DMS114 treated with DMSO at 0.1 percent for 48 hours (cell line): ENCODE results near the gene CAMKMT.
"Not testable (repeated sequence)": the region's sequence is repeated elsewhere in the genome, so short reads cannot be mapped to it uniquely, and the experiment has no call there.

Experiments used
- DNase-seq: peaks from one replicate; lab custom pipeline; 2025; ENCODE audit not compliant: unreplicated experiment; lab: John Stamatoyannopoulos, UW

Gene CAMKMT

GRCh38 chr2:44580875-44581515 lies 219.2 kb downstream of the CAMKMT start:
- no peak for DNase-seq

GRCh38 chr2:44582363-44583008 lies 220.7 kb downstream of the CAMKMT start:
- no peak for DNase-seq

GRCh38 chr2:44595615-44596014 lies 233.9 kb downstream of the CAMKMT start:
- not testable (repeated sequence) for DNase-seq

DNA sequence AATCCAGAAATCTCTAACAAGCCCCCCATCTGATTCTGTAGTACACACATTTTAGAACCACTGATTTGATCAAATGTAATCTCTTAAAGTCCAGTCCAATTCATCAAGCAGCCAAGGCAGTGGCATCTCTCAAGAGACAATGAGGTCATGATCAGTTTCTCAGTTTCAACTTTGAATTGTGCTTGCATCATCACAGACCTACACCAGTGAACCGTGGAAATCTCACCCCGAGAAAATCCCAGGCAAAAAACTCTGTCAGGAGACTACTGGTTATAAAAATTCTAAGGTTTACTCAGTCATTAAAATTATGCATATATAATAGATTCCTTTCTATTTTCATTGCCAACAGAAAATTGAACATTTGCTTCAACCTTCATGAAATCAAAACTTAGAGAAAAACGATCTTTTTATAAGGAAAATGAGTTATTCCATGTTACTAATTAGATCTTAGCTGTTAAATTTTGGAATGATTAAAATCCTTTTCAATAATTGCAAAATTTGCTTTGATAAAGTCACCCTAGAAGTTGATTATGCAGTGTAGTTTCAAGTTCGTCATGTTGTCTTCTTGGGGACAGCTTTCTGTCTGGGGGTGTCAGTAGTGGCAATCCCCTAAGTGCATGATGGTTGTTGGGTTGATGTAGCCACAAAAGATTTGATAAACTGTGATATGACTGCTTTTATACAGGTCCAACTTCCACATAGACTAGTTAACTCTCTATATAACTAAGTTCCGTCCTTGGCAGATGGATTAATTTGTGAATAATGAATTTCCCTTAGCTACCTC lies 235.0 kb downstream of the CAMKMT start:
- no peak for DNase-seq

DNA sequence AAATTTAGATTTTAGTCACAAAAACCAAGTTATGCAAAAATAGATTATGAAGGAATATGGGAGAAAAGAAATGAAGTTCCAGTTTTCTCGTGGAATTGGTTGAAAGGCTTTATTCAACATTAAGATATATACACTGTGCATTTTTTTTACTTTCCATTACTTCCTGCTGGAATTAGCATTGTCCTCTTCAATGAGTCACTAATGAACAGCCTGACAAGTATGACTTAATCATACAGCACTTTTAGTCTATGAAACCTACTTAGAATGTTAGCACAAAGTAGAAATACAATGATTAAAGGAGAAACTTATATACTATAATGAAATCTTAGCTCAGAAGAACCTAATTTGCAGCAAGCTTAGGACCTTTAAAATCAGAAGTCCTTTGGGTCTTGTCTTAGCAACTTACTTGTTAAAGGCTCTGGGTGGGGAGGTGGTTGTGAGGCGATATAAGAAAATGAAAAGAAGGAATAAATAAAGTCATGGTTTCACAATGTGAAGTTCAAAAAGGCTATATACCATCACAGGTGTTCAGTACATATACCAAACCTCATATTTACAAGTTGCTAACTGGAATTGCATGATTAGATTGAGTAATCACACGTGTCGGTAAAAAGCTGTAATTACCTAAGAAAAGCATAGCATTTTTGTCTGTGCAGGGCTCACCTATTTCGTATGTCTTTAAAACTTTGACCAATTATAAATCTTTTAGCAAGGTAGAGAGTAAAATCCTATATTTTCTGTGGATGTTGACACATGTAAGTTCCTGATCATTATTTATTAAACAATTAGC lies 236.8 kb downstream of the CAMKMT start:
- DNase-seq = no peak

- no peak for DNase-seq
Observed at GRCh38 chr2:44599130-44599529, 237.4 kb downstream of the CAMKMT start.

- DNase-seq = no peak
Observed at GRCh38 chr2:44602446-44602845, 240.7 kb downstream of the CAMKMT start.

- no peak for DNase-seq
Observed at GRCh38 chr2:44605511-44605910, 243.8 kb downstream of the CAMKMT start.

GRCh38 chr2:44612276-44612675 lies 250.5 kb downstream of the CAMKMT start:
- no peak for DNase-seq

DNA sequence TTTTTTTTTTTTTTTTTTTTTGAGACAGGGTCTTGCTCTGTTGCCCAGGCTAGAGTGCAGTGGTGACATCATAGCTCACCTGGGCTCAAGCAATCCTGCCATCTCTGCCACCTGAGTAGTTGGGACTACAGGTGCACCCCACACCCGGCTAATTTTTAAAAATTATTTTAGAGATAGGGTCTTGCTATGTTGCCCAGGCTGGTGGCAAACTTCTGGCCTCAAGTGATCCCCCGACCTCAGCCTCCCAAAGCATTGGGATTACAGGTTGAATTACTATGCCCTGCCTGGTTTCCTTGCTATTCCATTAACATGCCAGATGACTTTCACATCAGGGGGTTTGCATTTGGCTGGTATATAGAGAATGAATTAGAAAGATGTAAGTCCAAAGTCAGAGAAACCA lies 253.2 kb downstream of the CAMKMT start:
- DNase-seq = no peak

DNA sequence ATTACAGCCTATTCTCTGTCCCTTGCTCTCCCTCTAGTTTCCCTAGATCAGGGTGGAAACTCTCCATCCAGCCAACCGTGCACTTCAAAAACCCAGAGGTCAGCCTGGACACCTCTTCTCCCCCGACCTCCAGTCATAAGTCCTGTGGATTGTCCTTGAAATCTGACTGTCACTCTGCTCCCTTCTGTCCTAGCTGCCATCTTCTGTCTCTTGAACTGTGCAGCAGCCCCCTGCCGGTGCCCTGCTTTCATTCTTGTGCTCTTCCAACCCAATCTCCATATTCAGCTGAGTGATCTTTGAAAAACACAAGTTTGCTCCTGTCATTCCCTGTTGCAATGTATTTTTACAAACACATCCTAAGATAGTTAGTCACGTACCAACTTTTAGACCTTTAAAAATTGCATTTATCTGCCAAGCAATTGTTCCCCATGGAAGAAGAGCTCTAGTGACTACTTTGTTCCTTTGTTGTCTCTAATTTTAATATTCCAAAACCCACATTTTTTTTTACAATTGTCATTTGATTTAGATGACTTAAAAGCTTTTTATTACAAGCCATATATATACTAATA lies 254.3 kb downstream of the CAMKMT start:
- DNase-seq = no peak

- no peak for DNase-seq
Observed at GRCh38 chr2:44616667-44617155, 255.0 kb downstream of the CAMKMT start.

DNA sequence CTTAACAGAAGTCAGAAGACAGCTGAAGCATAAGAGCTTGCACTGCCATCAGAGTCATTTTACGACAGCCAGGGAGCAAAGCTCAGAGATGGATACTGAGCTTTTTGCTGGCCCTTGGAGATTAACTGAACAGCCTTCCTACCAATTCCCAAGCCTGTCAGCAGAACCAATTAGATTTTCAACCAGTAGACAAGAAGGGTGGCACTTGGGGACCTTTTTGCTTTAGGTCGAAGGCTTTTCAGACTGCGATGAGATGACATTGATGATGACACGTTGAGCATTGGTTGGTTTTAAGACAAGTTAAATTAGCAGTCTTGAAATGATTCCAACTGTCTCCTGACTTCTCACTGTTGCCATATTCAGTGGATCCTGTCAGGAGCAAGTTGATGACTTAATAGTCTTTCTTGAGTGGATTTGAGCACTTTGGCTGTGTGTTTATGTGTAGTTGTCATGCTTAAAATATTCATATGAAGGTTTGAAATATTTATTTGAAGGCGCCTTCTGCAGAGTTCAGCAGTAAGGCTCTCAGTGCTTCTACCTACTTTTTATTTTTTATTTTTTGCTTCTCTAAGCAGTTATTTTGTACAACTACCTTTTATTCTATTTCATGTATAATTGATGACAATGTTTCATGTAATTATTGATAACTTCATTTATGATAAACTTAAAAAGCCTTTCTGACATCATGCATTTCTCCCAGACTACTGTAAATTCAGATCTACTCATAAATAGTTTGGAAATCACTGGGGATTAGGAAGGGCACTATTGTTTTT lies 256.7 kb downstream of the CAMKMT start:
- DNase-seq = no peak

DNA sequence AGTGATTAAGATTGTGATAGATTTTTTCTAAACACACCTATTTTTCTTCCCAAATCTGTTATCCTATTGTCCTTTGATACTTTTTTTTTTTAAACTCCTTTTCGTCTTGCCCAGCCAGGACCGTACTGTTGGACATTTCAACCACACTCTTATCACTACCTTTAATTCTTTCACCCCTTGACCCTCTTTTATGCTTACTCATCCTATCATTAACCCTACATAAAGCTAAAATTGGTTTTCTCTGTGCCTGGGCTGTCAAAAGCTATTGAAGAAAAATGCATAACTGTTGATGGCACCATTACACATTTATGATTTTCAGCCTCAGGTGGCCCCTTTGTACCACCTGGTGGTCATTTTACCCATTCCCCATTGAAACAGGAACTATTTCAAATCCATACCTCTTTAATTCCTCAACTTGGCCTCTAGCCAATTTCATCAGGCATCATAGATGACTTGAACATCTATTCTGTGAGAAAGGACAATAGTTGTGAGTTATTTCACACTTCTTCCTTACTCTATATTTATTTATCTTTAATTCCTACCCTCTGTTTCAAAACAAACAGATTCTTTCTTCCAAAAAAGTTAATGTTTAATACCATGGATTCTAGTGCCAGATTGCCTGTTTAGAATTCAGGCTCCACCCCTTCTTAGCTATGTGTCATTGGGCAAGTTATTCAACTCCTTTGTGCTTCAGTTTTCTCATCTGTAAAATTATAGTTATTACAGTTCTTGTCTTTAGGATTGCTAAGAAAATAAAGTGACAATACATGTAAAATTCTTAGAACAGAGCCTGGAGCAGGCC lies 258.6 kb downstream of the CAMKMT start:
- DNase-seq = no peak

GRCh38 chr2:44623622-44624351 lies 262.0 kb downstream of the CAMKMT start:
- DNase-seq = no peak

GRCh38 chr2:44628297-44628696 lies 266.6 kb downstream of the CAMKMT start:
- no peak for DNase-seq

DNA sequence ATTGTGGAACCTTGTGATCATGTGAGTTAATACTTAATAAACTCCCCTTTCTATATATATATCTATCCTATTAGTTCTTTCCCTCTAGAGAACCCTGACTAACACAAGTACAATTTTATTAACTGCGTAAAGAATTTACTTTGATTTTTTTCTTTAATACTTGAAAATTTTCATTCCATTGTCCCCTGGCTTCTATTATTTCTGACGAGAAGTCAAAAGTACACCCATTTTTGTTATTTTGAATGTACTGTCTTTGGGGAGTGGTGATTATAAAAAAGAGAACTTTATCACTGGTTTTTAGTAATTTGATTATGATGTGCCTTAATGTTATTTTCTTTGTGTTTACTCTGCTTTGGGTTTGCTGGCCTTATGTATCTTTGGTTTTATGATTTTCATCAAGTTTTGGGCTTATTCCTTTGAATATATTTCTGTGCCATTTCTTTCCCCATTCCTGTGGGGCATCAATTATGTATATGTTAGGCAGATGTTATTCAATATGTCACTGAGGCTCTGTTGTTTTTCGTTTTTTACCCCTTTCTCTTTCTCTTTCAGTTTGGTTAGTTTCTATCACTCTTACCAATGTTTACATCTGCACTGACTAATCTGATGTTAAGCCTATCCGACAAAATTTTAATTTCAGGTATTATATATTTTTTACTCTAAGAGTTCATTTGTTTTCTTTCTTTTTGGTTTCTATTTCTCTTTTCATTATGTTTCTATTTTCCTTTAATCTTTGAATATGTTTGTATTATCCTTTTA lies 271.4 kb downstream of the CAMKMT start:
- no peak for DNase-seq

GRCh38 chr2:44635725-44636124 lies 274.0 kb downstream of the CAMKMT start:
- DNase-seq = no peak
